ENCODE measurements around the gene SNAPC2.
"Not testable (repeated sequence)": the region's sequence is repeated elsewhere in the genome, so short reads cannot be mapped to it uniquely, and the experiment has no call there.

SNAPC2 gene

GRCh38 chr19:7941895-7942596 is 21.9 kb downstream of the SNAPC2 start:
- DNase-seq, result no peak

- DNase-seq, result peak; percentile 34
Observed at GRCh38 chr19:7942981-7943443, 22.9 kb downstream of the SNAPC2 start.

DNA sequence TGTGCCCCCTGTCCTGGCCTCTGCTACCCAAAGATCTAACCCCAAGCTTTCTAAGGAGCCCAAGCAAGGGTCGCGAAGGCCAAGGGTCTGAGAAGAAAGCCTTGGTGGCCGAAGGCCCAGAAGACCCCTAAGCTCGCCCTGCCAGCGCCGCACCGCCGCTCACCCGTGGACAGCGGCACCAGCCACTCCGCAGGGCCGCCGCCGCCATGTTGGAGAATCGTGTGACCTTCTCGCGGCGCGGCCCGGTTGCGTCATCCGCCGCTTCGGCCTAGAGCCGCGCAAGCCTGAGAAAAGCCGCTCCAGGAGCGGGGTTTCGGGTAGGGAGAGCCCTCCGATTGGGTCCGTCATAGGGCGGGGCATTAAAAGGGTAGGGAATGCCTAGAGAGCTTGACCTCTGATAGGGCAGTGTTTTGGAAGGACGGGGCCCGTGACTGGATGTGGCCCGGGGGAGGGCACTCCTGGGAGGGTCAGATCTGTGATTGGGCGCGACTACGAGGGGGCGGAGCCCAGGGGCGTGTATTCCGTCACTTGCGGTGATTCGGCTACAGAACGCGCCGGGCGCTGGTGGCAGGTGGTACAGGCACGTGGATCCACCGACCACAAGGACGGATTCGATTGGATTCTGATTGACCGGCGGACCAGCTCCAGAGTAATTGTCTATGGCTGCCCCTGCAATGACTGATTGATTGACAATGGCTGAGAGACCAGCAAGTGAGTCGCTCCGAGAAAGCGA is 23.5 kb downstream of the SNAPC2 start, which contains the start of gene TIMM44:
TIMM44 (minus strand) TSS at position 223 of the 733 bp plus-strand sequence; CDS start at position 208, 15 bp downstream.
- peak; percentile 100 for DNase-seq

DNA sequence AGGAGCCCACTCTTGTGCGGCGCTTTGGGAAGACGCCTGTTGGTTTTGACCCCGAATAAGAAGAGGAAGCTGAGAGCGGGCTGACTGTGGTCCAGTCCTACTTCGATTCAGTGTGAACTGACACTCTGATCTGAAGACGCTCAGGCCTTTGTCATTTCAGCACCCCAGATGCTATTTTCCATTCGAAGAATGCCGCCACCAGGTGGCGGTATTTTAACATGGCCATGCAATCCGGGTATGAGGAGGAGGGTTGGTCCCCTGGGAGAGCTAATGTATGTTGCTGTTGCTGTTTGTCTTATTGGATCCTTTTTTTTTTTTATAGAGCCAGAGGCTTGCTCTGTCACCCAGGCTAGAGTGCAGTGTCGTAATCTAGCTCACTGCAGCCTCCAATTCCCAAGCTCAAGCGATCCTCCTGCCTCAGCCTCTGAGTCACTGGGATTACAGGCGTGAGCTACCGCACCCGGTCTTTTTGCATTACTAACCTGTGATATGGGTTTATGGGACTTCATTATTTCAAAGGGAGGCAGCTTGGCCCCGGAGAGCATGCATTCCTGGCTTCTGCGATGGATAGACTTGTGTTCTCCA is 24.1 kb downstream of the SNAPC2 start:
- peak; percentile 95 for DNase-seq

GRCh38 chr19:7947939-7948338 is 27.8 kb downstream of the SNAPC2 start:
- DNase-seq, result no peak

DNA sequence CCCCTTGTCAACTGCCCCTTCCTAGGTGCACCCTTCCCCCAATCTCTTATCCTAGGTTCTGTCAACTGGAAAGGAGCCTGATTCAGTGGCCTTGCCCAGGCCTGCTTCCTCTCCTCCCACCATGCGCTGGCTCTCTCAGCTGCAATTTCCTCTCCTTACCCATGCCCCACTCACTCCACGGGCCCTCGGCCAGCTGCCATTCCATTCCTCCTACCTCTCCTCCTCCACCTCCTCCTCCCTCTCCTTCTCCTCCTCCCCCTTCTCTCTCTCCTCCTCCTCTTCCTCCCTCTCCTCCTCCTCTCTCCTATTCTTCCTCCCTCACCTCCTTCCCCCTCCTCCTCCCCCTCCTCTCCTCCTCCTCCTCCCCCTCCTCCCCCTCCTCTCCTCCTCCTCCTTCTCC is 32.9 kb downstream of the SNAPC2 start:
- DNase-seq, result peak; percentile 33

DNA sequence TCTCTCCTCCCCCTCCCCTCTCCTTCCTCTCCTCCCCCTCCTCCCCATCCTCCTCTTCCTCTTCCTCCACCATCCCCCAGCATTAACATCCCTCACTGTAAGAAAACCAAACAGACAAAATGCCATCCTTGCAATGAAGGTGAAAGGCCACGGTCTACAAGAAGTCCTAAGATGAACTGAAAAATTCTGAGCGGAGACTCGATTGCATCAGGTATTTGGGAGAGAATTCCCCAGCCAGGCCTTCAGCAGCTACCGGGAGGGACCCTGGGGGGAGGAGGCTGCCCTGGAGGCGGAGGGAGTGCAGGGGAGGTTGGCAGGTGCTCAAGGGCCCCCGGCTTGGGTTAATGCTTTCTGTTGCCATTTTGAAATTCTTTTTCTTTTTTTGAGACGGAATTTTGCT is 33.4 kb downstream of the SNAPC2 start:
- no peak for DNase-seq

DNA sequence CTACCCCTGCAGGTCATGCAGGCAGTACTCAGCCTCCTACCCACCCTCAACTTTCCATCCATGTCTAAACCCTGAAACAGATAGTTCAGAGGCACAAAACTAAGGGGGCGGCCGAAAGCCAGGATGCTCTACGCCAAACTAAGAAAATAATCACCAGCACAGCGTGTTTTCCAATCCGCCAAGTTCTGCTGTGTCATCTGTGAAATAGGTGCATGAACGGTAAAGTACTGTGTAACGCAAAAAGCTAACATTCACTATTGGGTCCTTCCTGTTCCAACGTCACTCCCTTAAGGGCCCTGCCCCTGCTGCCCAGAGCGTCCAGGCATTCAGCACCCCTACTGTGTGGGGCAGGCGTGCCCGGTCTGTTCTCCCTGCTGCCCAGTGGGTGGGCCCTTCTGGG is 35.6 kb downstream of the SNAPC2 start:
- no peak for DNase-seq

DNA sequence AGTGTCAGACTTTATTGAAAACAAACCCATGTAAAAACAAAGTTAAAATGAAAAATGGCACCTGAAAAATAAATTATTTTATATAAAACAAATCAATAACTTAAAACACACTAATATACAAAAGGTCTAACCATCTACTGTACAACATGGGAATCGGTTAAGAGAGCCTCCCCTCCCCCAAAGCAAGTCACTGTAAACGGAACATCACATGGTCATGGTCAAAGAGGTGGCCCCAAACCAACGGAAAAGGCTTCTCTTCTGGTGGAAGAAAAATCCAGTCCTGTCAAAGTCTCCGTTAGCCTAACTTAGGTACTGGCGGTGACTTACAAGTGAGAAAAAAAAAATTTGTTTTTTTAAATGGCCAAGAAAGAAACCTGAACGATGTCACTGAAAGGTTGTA is 39.1 kb downstream of the SNAPC2 start:
- DNase-seq, result peak; percentile 74

- DNase-seq, result not testable (repeated sequence)
Observed at GRCh38 chr19:7961082-7961481, 40.9 kb downstream of the SNAPC2 start.

DNA sequence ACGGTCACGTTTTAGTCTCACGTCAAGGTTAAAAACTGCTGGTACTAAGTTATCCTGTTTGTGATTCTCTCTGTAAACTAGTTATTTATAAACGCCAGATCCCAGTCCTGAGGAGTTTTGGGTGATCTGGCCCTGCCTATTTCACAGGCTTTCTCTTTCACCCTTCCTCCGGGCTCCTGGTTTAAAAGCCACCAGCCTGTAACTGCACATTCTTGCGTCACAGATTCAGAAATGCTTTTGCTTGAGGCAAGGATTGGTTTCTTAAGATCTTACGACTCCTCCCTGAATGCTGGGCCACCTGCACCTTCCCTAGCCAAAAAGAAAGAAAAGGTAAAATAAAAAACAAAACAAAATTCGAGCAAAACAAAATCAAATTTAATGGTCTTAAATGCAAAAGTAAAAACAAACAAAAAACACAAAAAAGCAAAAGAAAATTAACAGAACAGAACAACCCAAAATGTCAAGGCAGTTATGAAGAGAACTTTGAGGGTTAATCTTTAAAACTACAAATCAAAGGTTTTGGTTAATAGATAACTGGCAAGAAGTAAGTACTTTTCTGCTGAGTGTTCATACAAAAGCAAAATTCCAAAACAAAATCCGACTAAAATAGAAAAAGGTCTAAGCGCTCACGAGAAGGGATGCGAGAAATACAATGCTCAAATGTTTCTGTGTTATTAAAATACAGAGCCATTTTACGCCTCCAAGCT is 41.9 kb downstream of the SNAPC2 start:
- no peak for DNase-seq

GRCh38 chr19:7962644-7963268 is 42.6 kb downstream of the SNAPC2 start:
- no peak for DNase-seq

- DNase-seq, result no peak
Observed at GRCh38 chr19:7963566-7963965, 43.4 kb downstream of the SNAPC2 start.

- no peak for DNase-seq
Observed at GRCh38 chr19:7965259-7965841, 45.2 kb downstream of the SNAPC2 start.

GRCh38 chr19:7965921-7966665 is 46.0 kb downstream of the SNAPC2 start:
- no peak for DNase-seq

- DNase-seq, result no peak
Observed at GRCh38 chr19:7968008-7968795, 48.1 kb downstream of the SNAPC2 start.

DNA sequence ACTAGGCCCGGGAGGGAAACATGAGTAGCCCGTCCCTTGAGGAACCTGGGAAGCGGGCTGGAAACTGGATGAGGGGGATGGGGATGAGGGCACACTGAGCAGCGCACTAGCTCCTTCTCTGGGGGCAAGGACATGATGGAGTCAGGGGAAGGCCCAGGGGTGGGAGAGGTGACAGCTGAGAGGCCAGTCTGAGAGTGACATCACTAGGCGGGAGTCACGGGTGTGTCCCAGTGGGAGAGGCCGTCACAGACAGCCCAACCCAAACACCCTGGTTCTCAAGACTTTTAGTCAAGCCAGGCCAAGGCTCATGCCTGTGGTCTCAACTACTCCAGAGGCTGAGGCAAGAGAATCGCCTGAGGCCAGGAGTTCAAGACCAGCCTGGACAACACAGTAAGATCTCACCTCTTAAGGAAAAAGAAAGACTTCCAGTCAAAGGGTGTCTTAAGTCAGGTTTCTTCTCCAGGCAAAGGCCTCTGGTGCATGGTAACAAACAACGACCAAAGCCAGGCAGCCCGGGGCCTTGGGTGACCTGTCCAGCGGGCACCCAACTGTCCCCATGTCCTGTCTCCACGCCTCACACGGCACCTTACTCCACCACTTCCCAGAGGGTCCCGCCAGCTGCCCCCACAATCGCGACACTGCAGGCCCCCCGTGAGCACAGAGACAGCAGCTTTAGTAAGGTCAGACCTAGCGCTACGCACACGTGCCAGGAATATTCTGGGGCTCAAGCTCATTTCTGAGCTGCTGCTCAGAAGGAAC is 48.8 kb downstream of the SNAPC2 start:
- DNase-seq, result peak; percentile 42

- DNase-seq, result no peak
Observed at GRCh38 chr19:7969555-7969939, 49.4 kb downstream of the SNAPC2 start.

DNA sequence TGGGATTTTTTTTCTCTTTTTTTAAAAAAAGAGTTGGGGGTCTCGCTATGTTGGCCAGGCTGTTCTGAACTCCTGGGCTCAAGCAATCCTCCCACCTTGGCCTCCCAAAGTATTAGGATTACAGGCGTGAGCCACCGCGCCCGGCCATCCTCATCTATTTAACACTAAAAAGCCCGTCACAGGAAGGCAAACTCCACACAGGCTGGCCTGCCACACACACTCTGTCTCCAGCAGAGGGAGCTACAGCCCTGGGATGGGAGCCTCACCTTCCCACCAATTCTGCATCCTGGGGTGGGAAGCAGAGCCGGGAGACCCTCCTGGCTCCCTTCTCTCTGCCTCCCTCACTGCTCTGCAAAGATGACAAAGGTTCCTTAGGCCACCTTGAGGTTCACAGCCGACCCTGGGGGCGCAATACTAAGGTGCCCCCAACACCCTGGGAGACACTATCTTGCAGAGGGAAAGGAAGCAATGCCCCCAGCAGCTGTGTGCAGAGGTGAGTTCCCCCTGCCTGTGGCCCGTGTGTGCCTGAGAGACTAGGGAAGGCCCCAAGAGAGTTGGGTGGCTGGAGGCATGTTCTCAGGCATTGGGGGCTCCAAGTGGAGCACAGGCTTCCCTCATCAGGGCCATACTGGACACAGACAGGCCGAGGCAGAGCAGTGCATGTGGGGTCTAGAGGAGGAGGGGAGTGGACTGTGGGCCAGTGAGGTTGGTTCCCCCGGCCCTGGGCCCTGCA is 50.7 kb downstream of the SNAPC2 start:
- peak; percentile 74 for DNase-seq
